ENCODE measurements around the gene CFAP54. TPM values are rescaled to one million over a fixed set of nuclear protein-coding genes. Genes with fewer than 3 reads are reported as not detected.

Gene CFAP54
- polyA plus RNA-seq, 1 of the 3 experiments (the other 2 are of a cell fraction) = 0.87 TPM

DNA sequence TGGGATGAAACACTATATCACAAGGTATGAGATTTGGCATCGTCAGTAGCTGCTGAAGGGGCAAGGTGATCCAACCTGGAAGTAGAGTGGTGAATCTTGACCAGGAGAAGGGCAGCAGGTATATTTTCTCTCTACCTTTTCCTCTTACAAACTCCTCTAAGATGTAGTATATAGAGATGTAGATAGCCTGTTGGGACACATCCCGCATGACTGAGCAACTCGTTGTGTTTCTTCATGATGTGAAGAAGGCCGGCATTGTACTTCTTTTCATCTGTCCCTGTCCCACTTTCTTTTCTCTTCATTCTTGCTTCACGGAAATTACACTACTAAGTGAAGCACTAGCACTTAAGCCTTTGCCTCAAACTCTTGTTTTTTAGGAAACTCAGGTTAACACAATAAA, 7.3 kb upstream of the CFAP54 start:
- Histone ChIP-seq H3F3A (replicated peaks; ENCODE audit: insufficient read depth) (peaks cover 10% of the 10 kb centered on the region), H3K9me2 (no peaks in the 10 kb centered on the region), H2AFZ (ENCODE audit: low read depth) (no peak overlapping the region), H3K9me3 (no peaks in the 10 kb centered on the region), H3K36me3 (replicated peaks in 1 of 2; ENCODE audit: control insufficient read depth in 1 of 2, insufficient read depth in 2 of 2, low read length in 1 of 2) (no peaks in the 10 kb centered on the region), H3K9ac (no peak overlapping the region), H3K27ac (ENCODE audit: low read depth in 2 of 2, low read length in 1 of 2) (no peak overlapping the region), H3K4me3 (ENCODE audit: low read depth in 2 of 2, low read length in 1 of 2) (no peak overlapping the region), H3K4me1 (ENCODE audit: control insufficient read depth in 1 of 2, insufficient read depth in 2 of 2, low read depth in 1 of 2, low read length in 1 of 2) (no peaks in the 10 kb centered on the region), H3K27me3 (ENCODE audit: insufficient read depth) (no peaks in the 10 kb centered on the region), H4K20me1 (ENCODE audit: insufficient read depth) (no peaks in the 10 kb centered on the region), H3K4me2 (no peak overlapping the region), H3K79me2 (ENCODE audit: insufficient read depth) (no peaks in the 10 kb centered on the region)
- no peak for TF ChIP-seq CHD2 (IDR thresholded peaks at IDR 0.05; ENCODE audit: low read length, partially characterized antibody)
- TF ChIP-seq, protein P1, sequence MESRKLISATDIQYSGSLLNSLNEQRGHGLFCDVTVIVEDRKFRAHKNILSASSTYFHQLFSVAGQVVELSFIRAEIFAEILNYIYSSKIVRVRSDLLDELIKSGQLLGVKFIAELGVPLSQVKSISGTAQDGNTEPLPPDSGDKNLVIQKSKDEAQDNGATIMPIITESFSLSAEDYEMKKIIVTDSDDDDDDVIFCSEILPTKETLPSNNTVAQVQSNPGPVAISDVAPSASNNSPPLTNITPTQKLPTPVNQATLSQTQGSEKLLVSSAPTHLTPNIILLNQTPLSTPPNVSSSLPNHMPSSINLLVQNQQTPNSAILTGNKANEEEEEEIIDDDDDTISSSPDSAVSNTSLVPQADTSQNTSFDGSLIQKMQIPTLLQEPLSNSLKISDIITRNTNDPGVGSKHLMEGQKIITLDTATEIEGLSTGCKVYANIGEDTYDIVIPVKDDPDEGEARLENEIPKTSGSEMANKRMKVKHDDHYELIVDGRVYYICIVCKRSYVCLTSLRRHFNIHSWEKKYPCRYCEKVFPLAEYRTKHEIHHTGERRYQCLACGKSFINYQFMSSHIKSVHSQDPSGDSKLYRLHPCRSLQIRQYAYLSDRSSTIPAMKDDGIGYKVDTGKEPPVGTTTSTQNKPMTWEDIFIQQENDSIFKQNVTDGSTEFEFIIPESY (IDR thresholded peaks at IDR 0.05; ENCODE audit: borderline replicate concordance, low read depth) = no peak
- no peak for TF ChIP-seq ELF1 (IDR thresholded peaks at IDR 0.05)
- TF ChIP-seq RAD21 (IDR thresholded peaks at IDR 0.05; ENCODE audit: low read length) = no peak
- TF ChIP-seq, protein P2, sequence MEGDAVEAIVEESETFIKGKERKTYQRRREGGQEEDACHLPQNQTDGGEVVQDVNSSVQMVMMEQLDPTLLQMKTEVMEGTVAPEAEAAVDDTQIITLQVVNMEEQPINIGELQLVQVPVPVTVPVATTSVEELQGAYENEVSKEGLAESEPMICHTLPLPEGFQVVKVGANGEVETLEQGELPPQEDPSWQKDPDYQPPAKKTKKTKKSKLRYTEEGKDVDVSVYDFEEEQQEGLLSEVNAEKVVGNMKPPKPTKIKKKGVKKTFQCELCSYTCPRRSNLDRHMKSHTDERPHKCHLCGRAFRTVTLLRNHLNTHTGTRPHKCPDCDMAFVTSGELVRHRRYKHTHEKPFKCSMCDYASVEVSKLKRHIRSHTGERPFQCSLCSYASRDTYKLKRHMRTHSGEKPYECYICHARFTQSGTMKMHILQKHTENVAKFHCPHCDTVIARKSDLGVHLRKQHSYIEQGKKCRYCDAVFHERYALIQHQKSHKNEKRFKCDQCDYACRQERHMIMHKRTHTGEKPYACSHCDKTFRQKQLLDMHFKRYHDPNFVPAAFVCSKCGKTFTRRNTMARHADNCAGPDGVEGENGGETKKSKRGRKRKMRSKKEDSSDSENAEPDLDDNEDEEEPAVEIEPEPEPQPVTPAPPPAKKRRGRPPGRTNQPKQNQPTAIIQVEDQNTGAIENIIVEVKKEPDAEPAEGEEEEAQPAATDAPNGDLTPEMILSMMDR (IDR thresholded peaks at IDR 0.05) = no peak
- no peak for TF ChIP-seq SMC3 (IDR thresholded peaks at IDR 0.05; ENCODE audit: low read depth, low read length)
- TF ChIP-seq JUND (IDR thresholded peaks at IDR 0.05) = no peak
- no peak for TF ChIP-seq FOXJ3 (CRISPR knock-in tag; IDR thresholded peaks at IDR 0.05)
- no peak for TF ChIP-seq GATA2 (CRISPR knock-in tag; IDR thresholded peaks at IDR 0.05)
- no peak for TF ChIP-seq NFIC (IDR thresholded peaks at IDR 0.05; ENCODE audit: borderline replicate concordance)
- no peak for TF ChIP-seq TAF1 (IDR thresholded peaks at IDR 0.05; ENCODE audit: borderline replicate concordance, low read depth, low read length)
- POLR2A ChIA-PET = no interaction called here
- no peak for DNase-seq
- CTCF ChIA-PET = no interaction called here
- WGBS (ENCODE audit: low lambda C conversion rate) = 95% methylated on average over 4 of the region's 5 CpGs

DNA sequence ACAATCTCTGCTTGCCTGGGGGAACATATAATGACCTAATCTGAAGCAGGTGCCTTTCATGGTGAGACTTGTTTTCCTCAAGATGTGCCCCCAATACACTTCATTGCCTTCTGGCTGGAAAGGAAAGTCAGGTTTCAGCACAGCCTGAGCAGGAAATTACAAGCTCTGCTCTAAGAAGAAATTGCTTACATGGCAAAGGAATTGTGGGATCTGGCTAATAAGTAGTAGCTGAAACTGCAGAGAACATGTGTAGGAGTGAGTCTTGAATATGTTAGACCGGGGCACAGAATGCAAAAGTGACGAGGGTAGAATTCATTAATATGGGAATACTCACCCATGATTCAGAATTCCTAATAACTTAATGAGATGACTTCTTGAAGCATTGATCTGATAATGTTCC, 6.3 kb upstream of the CFAP54 start:
- DNase-seq = no peak
- Histone ChIP-seq H3K4me3 (ENCODE audit: low read depth in 2 of 2, low read length in 1 of 2) (no peak overlapping the region), H3K9ac (no peak overlapping the region), H3K36me3 (replicated peaks in 1 of 2; ENCODE audit: control insufficient read depth in 1 of 2, insufficient read depth in 2 of 2, low read length in 1 of 2) (no peaks in the 10 kb centered on the region), H3K27me3 (ENCODE audit: insufficient read depth) (no peaks in the 10 kb centered on the region), H4K20me1 (ENCODE audit: insufficient read depth) (no peaks in the 10 kb centered on the region), H3K27ac (ENCODE audit: low read depth in 2 of 2, low read length in 1 of 2) (no peak overlapping the region), H3K9me3 (no peaks in the 10 kb centered on the region), H3K9me2 (no peaks in the 10 kb centered on the region), H3F3A (replicated peaks; ENCODE audit: insufficient read depth) (peaks cover 18% of the 10 kb centered on the region), H2AFZ (ENCODE audit: low read depth) (no peak overlapping the region), H3K4me1 (ENCODE audit: control insufficient read depth in 1 of 2, insufficient read depth in 2 of 2, low read depth in 1 of 2, low read length in 1 of 2) (peaks cover 0 to 7% of the 10 kb centered on the region in 2 experiments; a peak in 1 of 4 replicates), H3K79me2 (ENCODE audit: insufficient read depth) (no peaks in the 10 kb centered on the region), H3K4me2 (no peak overlapping the region)
- TF ChIP-seq MXI1 (IDR thresholded peaks at IDR 0.05; ENCODE audit: low read depth, low read length) = no peak
- no peak for TF ChIP-seq RCOR1 (IDR thresholded peaks at IDR 0.05; ENCODE audit: low read length)
- no peak for TF ChIP-seq FOXM1 (IDR thresholded peaks at IDR 0.05; ENCODE audit: low read depth)
- TF ChIP-seq GABPA (IDR thresholded peaks at IDR 0.05; ENCODE audit: low read depth) = no peak
- TF ChIP-seq RXRA (IDR thresholded peaks at IDR 0.05; ENCODE audit: borderline replicate concordance, low read depth) = no peak
- no peak for TF ChIP-seq JUND (IDR thresholded peaks at IDR 0.05)
- no peak for TF ChIP-seq TEAD4 (IDR thresholded peaks at IDR 0.05; ENCODE audit: borderline replicate concordance, insufficient read depth)
- no peak for TF ChIP-seq SMC3 (IDR thresholded peaks at IDR 0.05; ENCODE audit: low read depth, low read length)
- TF ChIP-seq, protein P1 (IDR thresholded peaks at IDR 0.05; ENCODE audit: borderline replicate concordance, low read depth) = no peak
- POLR2A ChIA-PET = no interaction called here
- WGBS (ENCODE audit: low lambda C conversion rate) = 69% methylated on average over 2 of the region's 2 CpGs
- CTCF ChIA-PET = no interaction called here
